SK-N-SH (cell line): ENCODE measurements around the gene SLC9C1.

Experiments used
- CTCF ChIP-seq: fragments of 200-600 bp; sonication (generic); IDR thresholded peaks from 2 replicates; pipeline ENCODE4 v1.6.1; 2017; ENCODE audit warnings: antibody characterized with exemption, mild to moderate bottlenecking, moderate library complexity
- GATA2 ChIP-seq: sonication (generic); formaldehyde crosslinking; IDR thresholded peaks from 2 replicates; pipeline ENCODE4 v1.5.0; 2020; ENCODE audit warnings: mild to moderate bottlenecking, missing genetic modification reagents
- USF2 ChIP-seq: fragments of 150-350 bp; IDR thresholded peaks from 2 replicates; pipeline ENCODE4 v1.6.1; 2017; ENCODE audit warnings: antibody characterized with exemption, low read length, low read depth, borderline replicate concordance

GRCh38 chr3:112132088-112132487 lies 161.9 kb downstream of the SLC9C1 start:
- no peak for TF ChIP-seq GATA2 (CRISPR knock-in tag)
- no peak for TF ChIP-seq USF2
- no peak for TF ChIP-seq CTCF
